ENCODE measurements around the gene SGPL1.

- no peak for TF ChIP-seq CTCF (IDR thresholded peaks at IDR 0.05)
- no peak for TF ChIP-seq POLR2A (IDR thresholded peaks at IDR 0.05)
Observed at GRCh38 chr10:70838270-70838805, 22.6 kb downstream of the SGPL1 start.
